Measurements from ENCODE around the gene ZBTB21. TPM values are rescaled to one million over a fixed set of nuclear protein-coding genes. Genes with fewer than 3 reads are reported as not detected.

The ZBTB21 gene
- total and polyA plus RNA-seq, 2 of the 8 experiments (the other 6 are each of a cell fraction or from before 2014, with no cell fraction given): 3.9 to 17.8 TPM

GRCh38 chr21:42059141-42059540, 49.0 kb upstream of the ZBTB21 start:
- no peak overlapping the region for H2AFZ ChIP-seq (ENCODE audit: low read length)
- H4K5ac ChIP-seq (ENCODE audit: insufficient read length, low read depth, low read length): no peak overlapping the region
- no peak overlapping the region; the same call in 1 of the 2 replicates for H4K8ac ChIP-seq (ENCODE audit: extremely low read depth, insufficient read depth, low read length)
- no peak overlapping the region for H2BK12ac ChIP-seq (ENCODE audit: low read depth, low read length)
- H3K36me3 ChIP-seq (ENCODE audit: control insufficient read depth in 2 of 4, insufficient read depth in 4 of 4, low read length in 3 of 4): no peaks in the 10 kb centered on the region
- no peak overlapping the region for H2BK120ac ChIP-seq (replicated peaks; ENCODE audit: low read depth, low read length)
- H3K14ac ChIP-seq (ENCODE audit: insufficient read length): no peak overlapping the region
- WGBS, 2 experiments (ENCODE audit: extremely low coverage in 1 of 2, insufficient coverage in 1 of 2, insufficient read length in 1 of 2, insufficient replicate concordance in 2 of 2, low coverage in 1 of 2, low lambda C conversion rate in 2 of 2, missing lambda C conversion rate in 1 of 2): 88% methylated on average over 9 of the region's 9 CpGs; no CpG with 5 or more reads in 1 of the 2 experiments
- 0 out of 2 replicates have a peak overlapping the region, but pooled peaks have one; percentile 25 for H2BK15ac ChIP-seq (ENCODE audit: low read length)
- no peaks in the 10 kb centered on the region for H3K79me1 ChIP-seq (ENCODE audit: low read depth, low read length)
- H4K91ac ChIP-seq (replicated peaks; ENCODE audit: insufficient read length, low read length): no peak overlapping the region
- H3K23me2 ChIP-seq (ENCODE audit: low read depth, low read length): no peaks in the 10 kb centered on the region
- H2AK5ac ChIP-seq (ENCODE audit: low read depth, low read length): no peak overlapping the region; the same call in 1 of the 2 replicates
- no peak overlapping the region for H3K4ac ChIP-seq (replicated peaks; ENCODE audit: insufficient read length, low read depth, low read length)
- H3K4me1 ChIP-seq (replicated peaks in 1 of 4; ENCODE audit: control insufficient read depth in 3 of 4, insufficient read depth in 4 of 4, low read length in 3 of 4): peaks cover 0 to 22% (median 13%) of the 10 kb centered on the region in 4 experiments; a peak in 5 of 7 replicates
- no peak overlapping the region for H3K23ac ChIP-seq (ENCODE audit: insufficient read length)
- ChIA-PET POLR2A (ENCODE audit: partially characterized antibody) (no interaction called here), CTCF (ENCODE audit: partially characterized antibody) (interaction anchor here (0.5 to 1.3 kb wide), 4 partner anchors 9 to 241 kb away, joined by 3 read pairs; no protein-coding TSS in a partner anchor)
- no peak overlapping the region for H2BK20ac ChIP-seq (ENCODE audit: low read length)
- H3K27ac ChIP-seq (ENCODE audit: low read depth, low read length): no peak overlapping the region
- no peak overlapping the region for H3K4me2 ChIP-seq (ENCODE audit: insufficient read depth in 1 of 2, low read depth in 2 of 2, low read length in 2 of 2)
- H3K56ac ChIP-seq (replicated peaks; ENCODE audit: insufficient read length, low read depth, low read length): no peak overlapping the region
- peaks cover 0 to 2% (median 0%) of the 10 kb centered on the region in 4 experiments; a peak in 1 of 7 replicates for H3K27me3 ChIP-seq (replicated peaks in 1 of 4; ENCODE audit: control insufficient read depth in 3 of 4, extremely low read depth in 1 of 4, insufficient read depth in 3 of 4, low read length in 3 of 4)
- H3K18ac ChIP-seq (ENCODE audit: extremely low read depth, low read length): no peak overlapping the region; the same call in 1 of the 2 replicates
- H4K20me1 ChIP-seq (replicated peaks in 1 of 2; ENCODE audit: control insufficient read depth in 1 of 2, insufficient read depth in 2 of 2, low read length in 2 of 2): no peaks in the 10 kb centered on the region
- H2BK5ac ChIP-seq (ENCODE audit: low read depth, low read length): no peak overlapping the region
- no peaks in the 10 kb centered on the region for H3K9me3 ChIP-seq (ENCODE audit: insufficient read depth in 2 of 2, low read depth in 1 of 2, low read length in 1 of 2)
- FAIRE-seq: no peak
- no peak for TF ChIP-seq EZH2 (IDR thresholded peaks at IDR 0.05; ENCODE audit: low read depth, low read length, severe bottlenecking)
- H3K4me3 ChIP-seq (ENCODE audit: extremely low read depth in 1 of 4, insufficient read depth in 2 of 4, low read depth in 3 of 4, low read length in 4 of 4): no peak overlapping the region
- no peak overlapping the region for H3K9ac ChIP-seq (replicated peaks in 1 of 4; ENCODE audit: extremely low read depth in 1 of 4, low read depth in 3 of 4, low read length in 3 of 4)
- DNase-seq (ENCODE audit: low read depth in 1 of 2, low spot score in 2 of 2): no peak
- no peaks in the 10 kb centered on the region for H3K79me2 ChIP-seq (ENCODE audit: control insufficient read depth in 1 of 2, insufficient read depth in 2 of 2, low read length in 2 of 2)
